ENCODE data around the gene ANTXR2.

The ANTXR2 gene

GRCh38 chr4:80065601-80066000, 7.4 kb downstream of the ANTXR2 start:
- DNase-seq, result no peak

GRCh38 chr4:80062527-80062926, 10.5 kb downstream of the ANTXR2 start:
- no peak for DNase-seq

DNA sequence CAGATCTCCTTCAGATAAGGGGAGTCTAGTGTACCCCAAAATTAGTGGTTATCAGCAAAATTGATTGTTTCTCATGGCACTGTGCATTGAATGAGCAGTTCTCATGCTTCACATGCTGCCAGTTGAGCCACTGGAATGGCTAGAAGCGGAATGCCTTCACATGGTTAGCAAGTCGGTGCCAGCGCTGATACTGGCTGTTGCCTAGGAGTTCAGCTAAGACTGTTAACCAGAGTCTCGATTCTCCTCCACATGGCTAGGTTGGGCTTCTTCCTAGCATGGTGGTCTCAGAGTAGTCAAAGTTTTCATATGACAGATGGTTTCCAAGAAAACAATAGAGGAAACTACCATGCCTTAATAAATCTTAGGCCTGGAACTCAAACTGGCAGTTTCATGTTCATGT, 12.2 kb downstream of the ANTXR2 start:
- DNase-seq, result no peak

DNA sequence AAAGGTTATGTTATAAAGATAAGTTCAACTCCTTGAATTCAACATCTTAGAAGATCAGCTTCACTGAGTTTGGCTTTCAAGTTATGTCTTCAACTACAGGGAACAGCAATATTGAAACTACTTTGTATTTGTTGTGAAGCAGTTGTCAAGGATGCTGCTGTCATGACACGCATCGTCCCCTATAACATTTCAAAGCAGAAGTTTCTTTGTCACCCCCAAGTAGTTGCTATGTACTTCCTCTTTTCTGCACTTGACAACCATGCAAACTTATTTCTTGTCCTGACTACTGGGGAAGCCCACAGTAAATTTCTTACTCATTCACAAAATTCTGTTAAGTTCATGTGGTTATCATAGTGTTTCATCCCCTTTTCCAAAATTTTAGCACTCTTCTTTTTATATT, 14.3 kb downstream of the ANTXR2 start:
- DNase-seq, result peak; percentile 92

DNA sequence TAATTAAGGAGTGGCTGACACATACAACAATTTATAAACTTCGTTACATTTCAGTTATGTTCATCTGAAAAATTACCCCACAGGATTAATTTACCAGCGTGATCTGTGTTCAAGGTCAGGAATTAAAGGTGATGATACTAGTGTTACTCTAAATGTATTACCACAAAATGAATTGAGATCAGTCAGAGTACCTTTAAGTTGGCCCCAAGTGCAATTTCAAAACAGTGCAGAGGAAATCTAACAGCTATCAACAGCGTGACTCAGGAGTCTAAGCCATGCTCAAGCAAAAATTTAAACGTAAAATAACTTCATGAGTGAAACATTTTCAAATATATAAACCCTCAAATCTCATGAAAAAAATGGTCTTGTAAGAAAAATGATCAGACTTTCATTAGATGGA, 18.7 kb downstream of the ANTXR2 start:
- no peak for DNase-seq

- no peak for DNase-seq
These were observed 19.7 kb downstream of the ANTXR2 start for GRCh38 chr4:80053140-80053910.

DNA sequence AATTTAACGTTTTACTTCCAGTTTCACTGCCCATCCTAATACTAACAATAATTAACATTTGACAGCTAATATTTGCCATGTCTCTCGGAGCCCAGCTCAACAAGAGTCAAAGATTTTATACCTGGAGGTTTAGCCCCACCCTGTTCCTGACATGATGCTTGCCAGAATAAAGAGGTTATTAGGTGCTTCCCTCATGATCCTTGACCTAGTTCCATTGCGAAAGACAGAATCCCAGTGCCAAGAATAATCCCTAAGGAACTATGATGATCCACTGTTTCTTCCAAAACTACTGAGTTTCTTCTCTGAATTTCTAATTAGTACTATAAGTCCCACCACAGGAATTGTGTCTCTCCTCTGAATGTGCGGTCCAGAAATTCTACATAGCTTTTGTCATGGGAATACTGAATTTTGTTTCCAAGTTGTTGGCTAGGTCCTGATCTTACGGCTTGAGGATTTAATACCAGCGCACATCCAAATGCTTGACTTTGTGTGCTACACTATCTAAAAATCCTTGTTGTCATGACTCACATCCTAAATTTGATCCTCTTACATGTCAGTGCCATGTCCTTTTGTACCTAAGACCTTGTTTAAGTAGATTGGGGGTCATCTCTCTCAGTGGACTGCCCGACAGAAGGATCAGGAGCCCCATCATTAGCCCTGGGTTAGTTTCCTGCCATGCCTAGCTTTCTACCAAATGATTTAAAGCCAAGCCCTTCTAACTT, 23.1 kb downstream of the ANTXR2 start:
- DNase-seq, result no peak

DNA sequence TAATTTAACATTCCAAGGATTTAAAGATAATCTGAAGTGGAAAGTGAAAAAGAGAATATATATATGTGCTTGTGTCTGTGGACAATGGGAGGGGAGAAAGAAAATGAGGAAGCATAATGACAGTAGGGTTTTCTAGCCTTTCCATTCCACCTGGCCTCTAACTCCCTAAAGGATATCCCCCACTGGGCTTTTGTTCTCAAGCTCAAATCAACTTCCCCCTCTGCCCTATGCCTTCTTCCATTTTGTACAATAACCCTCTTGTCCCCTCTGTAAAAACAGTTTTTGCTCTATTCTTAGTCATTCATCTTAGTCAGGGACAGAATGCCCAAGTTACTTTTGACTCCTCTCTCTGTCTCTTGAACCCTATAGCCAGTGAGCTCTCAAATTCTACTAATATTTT, 23.6 kb downstream of the ANTXR2 start:
- DNase-seq, result no peak

GRCh38 chr4:80045786-80046185, 27.2 kb downstream of the ANTXR2 start:
- no peak for DNase-seq

- DNase-seq, result no peak
These were observed 29.5 kb downstream of the ANTXR2 start for GRCh38 chr4:80043541-80043940.

- DNase-seq, result no peak
These were observed 30.2 kb downstream of the ANTXR2 start for GRCh38 chr4:80042821-80043220.

DNA sequence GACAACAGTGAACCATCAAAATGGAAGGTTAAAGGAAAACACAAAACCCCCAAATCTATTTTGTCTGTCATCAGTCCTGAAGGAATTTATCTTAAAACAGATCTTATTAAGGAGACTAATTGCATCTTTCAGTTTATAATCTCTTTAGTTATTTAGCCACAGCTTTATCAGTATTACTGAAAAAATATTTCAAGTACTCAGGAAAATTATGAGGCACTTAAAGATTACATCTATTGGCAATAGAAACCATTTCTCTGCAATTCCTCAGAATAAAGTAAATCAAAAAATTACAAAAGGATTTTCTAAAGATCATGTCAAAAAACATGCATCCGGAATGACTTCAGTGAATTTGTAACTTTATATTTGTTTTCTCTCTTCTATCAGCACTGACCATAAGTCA, 35.2 kb downstream of the ANTXR2 start:
- DNase-seq, result no peak

DNA sequence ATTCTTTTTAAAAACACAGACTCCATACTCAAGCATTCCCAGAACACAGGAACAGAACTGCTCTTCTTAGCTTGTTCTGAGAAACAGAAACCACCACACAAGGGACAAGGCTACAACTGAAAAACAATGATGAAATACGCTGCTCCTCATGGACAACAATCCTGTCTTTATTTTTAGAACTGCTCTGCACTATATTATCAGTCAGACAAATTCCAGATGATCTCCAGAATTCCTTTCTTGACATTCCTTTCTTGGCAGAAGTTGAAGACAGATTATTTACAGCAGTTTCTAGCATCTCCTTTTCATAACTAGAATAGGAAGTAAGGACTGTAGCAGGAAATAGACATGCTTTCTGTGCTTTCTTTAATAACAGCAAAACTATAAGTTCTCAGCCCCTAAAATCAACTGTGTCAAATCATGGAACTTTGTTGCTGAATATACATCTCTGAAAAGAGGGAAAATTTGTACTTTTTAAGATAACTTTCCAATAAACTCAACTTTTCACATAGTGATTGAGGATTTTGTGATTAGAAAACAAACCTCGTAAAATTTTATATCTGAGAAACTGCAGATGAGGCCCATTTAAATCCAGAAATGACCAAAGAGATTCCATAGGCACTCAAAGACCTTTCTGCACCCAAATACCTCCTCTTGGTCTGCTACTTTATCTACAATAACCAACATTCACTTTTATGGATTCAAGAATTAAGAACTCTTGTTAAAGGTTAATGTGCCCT, 35.9 kb downstream of the ANTXR2 start:
- DNase-seq, result peak; percentile 57

DNA sequence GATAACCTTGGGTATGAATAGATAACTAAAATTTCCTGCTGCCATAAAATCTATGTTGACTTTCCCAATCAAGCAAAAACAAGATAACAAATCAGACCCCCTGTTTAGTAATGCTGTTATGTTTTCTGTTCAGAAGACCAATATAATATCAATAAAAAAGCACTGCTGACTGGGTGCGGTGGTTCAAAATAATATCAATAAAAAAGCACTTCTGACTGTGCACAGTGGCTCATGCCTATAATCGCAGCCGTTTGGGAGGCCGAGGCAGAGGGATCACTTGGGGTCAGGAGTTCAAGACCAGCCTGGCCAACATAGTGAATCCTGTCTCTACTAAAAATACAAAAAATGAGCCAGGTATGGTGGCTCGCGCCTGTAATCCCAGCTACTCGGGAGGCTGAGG, 36.7 kb downstream of the ANTXR2 start:
- DNase-seq, result no peak

DNA sequence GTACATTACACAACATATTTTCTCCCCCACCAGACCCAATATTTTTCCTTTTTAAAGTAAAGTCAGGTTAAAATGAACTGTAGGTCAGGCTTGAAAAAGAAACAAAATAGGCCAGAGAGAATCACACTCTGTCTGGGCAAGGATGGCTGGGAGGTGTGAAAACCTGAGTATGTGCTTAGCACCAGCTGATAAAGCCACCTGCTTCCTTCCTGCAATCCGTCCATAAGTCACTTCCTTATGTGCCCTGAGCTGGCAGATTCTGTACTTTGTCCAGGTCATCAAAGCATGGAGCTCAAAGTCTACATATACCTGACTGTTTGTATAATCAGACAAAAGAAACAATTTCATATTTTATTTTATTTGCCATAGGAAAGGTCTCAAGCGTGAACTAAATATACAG, 37.7 kb downstream of the ANTXR2 start:
- DNase-seq, result peak; percentile 73

DNA sequence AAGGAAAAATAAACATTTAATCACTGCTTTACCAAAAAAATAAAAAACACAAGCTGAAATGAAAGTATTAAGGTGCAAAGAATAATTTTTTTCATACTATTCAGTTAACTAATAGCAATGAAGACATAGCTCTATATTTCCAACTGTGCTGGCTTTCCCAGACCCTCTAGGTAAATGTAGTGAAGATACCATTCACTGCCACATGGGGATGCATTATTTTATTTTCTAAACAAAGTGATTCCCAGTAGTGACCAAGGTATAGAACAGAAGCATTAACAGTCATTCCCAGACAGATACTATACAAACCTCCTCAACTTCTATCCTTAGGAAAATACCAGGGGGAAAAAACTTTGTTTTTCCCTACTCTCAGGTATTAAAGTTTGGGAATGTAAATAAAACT, 39.4 kb downstream of the ANTXR2 start:
- DNase-seq, result no peak

DNA sequence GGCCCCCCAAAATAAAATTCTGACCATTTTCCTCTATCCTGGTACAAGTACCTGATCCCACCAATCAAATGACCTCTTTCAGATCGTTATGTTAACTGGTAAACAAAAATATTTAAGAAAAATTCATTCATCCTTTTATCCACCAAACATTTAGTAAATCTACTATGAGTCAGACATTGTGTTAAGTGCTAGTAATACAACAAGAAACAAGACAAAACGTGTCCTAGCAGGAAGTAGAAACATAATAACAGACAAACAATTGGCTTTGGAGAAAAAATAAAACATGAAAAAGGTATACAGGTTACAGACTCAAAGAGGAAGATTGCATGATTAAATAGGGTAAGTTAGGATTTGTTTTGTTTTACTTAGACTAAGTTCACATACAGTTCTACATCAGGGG, 43.7 kb downstream of the ANTXR2 start:
- DNase-seq, result no peak

DNA sequence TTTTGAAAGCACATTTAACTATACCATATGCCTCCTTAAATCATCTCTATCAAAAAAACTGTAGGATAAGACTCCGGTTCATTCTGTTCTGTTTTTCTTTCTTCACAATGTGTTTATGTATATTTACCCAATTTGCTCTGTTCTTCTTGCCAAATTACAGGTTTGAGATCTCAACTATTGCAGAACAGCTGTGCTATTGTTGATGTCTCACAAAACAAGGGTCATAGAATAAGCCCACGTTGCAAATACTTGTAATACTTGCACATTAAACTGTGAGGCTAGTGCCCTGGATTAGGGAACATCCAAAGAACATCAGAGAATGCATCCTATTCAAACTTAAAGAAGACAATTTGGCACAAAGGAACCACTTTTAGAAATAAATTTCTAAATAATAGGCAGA, 45.4 kb downstream of the ANTXR2 start:
- DNase-seq, result no peak

DNA sequence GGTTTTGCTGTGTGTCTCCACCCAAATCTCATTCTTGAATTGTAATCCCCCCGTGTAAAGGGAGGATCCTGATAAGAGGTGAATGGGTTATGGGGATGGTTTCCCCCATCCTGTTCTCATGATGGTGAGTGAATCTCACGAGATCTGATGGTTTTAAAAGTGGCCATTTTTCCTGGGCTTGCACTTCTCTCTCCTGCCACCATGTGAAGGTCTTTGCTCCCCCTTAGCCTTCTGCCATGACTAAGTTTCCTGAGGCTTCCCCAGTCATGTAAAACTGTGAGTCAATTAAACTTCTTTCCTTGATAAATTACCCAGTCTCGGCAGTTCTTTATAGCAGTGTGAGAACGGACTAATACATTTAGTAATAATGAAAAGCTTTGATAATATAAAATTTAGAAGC, 46.9 kb downstream of the ANTXR2 start:
- no peak for DNase-seq

GRCh38 chr4:80024335-80024734, 48.7 kb downstream of the ANTXR2 start:
- DNase-seq, result no peak

DNA sequence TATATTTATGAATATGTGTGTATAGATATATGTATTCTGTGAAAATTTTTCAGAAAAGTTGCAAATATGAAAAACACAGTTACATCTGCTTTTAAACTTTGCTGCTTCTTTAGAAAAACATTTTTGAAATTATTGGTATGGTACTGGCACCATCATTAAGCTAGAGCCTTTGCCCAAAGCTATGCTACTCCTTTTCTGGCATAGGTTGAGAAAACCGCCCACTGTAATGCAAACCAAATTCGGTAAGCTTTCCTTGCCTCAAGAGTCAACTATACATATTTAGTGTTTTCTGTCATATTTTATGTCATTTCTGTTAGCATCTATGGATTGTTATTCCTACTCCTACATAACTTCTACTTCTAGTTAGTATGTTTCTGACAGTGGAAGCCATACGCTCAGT, 50.7 kb downstream of the ANTXR2 start:
- DNase-seq, result no peak

DNA sequence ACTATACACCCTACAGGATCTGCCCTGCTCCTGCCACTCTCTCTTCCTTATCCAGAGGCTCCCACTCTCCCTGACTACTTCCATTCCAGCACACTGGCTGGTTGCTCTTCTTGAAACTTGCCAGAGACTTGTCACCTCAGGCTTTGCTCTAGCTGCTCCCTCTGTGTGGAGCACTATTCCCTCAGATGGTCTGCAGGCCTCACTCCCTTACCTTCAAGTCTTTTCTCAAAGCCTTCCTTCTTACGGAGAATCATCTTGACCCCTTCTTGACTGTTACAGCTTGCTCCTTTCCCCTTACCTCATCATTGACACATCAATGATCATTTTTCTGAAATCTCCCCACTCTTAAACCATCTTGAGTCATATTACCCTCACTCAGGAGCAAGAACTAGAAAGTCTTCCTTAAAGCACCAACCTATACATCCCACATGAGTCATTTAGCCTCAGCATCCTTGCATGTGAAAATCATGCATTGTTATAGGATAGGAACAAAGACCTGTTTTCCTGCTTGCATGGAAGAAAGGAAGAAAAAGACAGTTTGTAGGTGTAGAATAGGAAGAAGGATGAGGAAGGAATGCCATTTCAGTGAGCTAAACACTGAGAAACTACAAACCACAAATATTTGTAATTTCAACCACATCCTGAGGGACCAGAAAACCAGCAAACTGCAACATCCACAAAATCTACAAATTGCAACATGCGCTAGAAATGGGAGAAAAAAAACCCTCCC, 55.7 kb downstream of the ANTXR2 start:
- DNase-seq, result peak; percentile 76

DNA sequence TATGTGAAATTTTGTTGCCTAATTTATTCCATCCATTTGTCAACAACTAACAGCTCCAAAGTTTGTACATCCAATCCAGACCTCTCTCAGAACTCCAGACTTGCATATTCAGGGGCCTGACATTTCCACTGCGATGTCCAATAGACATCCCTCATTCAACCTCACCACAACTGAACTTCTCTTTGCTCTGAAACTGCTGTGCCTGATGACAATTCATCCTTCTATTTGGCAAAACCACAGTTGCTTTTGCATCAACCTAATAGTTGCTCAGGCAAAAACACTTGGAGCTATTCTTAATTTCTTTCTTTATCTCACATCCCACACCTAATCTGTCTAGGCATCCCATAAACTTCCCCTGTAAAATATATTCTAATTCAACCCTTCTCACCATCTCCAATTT, 56.5 kb downstream of the ANTXR2 start:
- DNase-seq, result no peak
